ENCODE data around the gene BIN1. TPM values are rescaled to one million over a fixed set of nuclear protein-coding genes. Genes with fewer than 3 reads are reported as not detected.

Gene BIN1
- total RNA-seq, 3 donors from 2014 or later = 30.3 to 34.6 (median 32.7) TPM

GRCh38 chr2:127139766-127140165 lies 32.8 kb upstream of the BIN1 start:
- DNase-seq = no peak
- Mint-ChIP-seq H3K36me3 (ENCODE audit: insufficient read depth) (no peaks in the 10 kb centered on the region), H3K27me3 (ENCODE audit: low read depth) (no peaks in the 10 kb centered on the region), H3K4me3 (no peak overlapping the region), H3K4me1 (ENCODE audit: low read depth) (no peaks in the 10 kb centered on the region), H3K9me3 (no peaks in the 10 kb centered on the region)
- ATAC-seq = no peak

GRCh38 chr2:127138281-127138680 lies 31.3 kb upstream of the BIN1 start:
- no peaks in the 10 kb centered on the region for H3K4me1 Mint-ChIP-seq (ENCODE audit: low read depth)
- H3K36me3 Mint-ChIP-seq (ENCODE audit: insufficient read depth) = no peaks in the 10 kb centered on the region

DNA sequence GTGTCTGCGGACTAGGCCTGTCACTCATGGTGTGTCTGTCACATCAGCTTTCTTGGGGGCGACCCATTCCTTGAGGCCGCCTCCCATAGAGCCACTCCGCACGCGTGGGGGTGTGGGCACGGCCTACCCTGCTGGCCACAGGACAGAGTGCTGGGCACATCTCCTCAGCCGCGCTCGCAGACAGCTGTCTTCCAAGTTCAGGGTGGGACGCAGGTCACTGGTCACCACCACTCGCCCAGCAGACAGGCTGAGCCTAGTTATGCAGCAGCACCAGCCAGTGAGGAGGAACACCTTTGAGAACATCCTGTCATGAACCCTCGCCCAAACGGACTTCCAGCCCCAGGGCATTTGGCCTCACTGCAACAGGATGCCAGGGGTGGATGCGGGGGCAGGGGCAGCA lies 30.8 kb upstream of the BIN1 start:
- Mint-ChIP-seq H3K27me3 (ENCODE audit: low read depth) (no peaks in the 10 kb centered on the region), H3K36me3 (ENCODE audit: insufficient read depth) (no peaks in the 10 kb centered on the region), H3K4me3 (no peak overlapping the region), H3K4me1 (ENCODE audit: low read depth) (no peaks in the 10 kb centered on the region), H3K9me3 (no peaks in the 10 kb centered on the region)
- DNase-seq (no peak), ATAC-seq (no peak)

More at GRCh38 chr2:127138281-127138680, 31.3 kb upstream of the BIN1 start:
- Mint-ChIP-seq H3K4me3 (no peak overlapping the region), H3K9me3 (no peaks in the 10 kb centered on the region), H3K27me3 (ENCODE audit: low read depth) (no peaks in the 10 kb centered on the region)
- no peak for DNase-seq
- ATAC-seq = no peak

DNA sequence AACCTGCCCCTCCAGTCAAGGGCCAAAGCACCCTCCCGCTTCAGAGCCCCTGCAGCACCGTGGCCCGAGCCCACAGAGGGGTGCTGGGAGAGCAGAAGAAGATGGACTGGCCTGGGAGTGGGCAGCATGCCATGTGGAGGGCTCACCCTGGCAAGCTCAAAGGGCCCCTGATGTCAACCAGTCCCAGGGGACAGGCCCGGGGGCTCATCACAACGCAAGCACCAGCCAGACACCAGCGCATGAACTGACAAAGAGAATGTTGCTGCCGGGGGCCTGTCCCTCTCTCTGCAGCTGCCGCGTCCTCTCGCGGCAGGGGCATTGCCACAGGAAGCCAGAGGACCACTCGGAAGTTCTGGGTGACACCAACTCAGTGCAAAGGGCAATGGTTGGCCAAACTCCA lies 30.3 kb upstream of the BIN1 start:
- Mint-ChIP-seq H3K36me3 (ENCODE audit: insufficient read depth) (no peaks in the 10 kb centered on the region), H3K9me3 (no peaks in the 10 kb centered on the region), H3K4me3 (no peak overlapping the region), H3K27me3 (ENCODE audit: low read depth) (no peaks in the 10 kb centered on the region), H3K4me1 (ENCODE audit: low read depth) (no peaks in the 10 kb centered on the region)
- DNase-seq = no peak
- no peak for ATAC-seq

DNA sequence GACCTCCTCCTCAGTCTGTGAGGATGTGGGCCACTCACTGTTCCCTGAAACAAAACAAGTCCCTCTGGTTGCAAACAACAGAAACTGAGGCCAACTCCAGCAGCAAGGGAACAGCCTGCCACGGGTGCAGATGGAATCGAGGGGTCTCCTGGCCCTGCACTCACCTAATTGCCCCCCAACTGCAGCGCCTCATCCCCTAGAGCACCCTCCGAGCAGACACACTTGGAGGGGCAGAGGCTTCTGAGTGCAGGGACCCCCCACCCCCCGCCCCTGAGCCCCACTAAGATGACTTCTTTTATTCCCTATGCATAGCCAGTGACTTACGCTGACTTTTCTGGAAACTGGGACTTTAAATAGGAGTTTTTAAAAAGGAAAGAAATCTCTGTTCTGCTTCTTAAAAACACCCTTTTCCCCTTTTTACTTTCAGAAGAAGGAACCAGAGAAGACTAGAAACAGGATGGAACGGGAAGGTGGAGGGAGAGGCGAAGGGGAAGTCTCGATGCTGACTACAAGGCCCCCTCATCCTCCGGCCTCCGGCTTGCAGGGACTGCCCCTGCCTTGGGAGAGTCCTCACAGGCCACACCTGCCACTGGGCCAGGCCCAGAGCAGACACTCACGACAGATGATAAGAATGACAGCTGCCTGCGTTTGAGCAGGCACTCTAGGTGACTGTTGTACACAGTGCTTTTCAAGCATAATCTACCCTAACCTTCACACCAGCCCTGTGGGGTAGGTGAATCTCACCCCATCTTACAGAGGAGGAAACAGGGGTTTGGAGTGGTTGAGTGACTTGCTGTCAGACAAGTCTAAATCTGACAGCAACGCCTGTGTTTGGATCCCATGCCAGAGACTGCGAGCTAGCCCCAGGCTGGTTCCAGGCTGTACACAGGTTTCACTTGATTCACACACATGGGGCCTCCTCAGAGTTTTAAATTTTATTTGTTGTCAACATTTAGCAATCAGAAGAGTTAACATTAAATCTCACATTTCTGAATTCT lies 28.2 kb upstream of the BIN1 start:
- Mint-ChIP-seq H3K36me3 (ENCODE audit: insufficient read depth) (no peaks in the 10 kb centered on the region), H3K4me1 (ENCODE audit: low read depth) (no peaks in the 10 kb centered on the region), H3K9me3 (no peaks in the 10 kb centered on the region), H3K4me3 (no peak overlapping the region), H3K27me3 (ENCODE audit: low read depth) (no peaks in the 10 kb centered on the region)
- ATAC-seq (no peak), DNase-seq (no peak)

GRCh38 chr2:127134235-127134634 lies 27.3 kb upstream of the BIN1 start:
- ATAC-seq (no peak), DNase-seq (no peak)
- Mint-ChIP-seq H3K27me3 (ENCODE audit: low read depth) (no peaks in the 10 kb centered on the region), H3K4me3 (no peak overlapping the region), H3K4me1 (ENCODE audit: low read depth) (no peaks in the 10 kb centered on the region), H3K36me3 (ENCODE audit: insufficient read depth) (no peaks in the 10 kb centered on the region), H3K9me3 (no peaks in the 10 kb centered on the region)

- Mint-ChIP-seq H3K4me3 (no peak overlapping the region), H3K27me3 (ENCODE audit: low read depth) (no peaks in the 10 kb centered on the region), H3K9me3 (no peaks in the 10 kb centered on the region), H3K4me1 (ENCODE audit: low read depth) (no peaks in the 10 kb centered on the region), H3K36me3 (ENCODE audit: insufficient read depth) (no peaks in the 10 kb centered on the region)
- ATAC-seq = no peak
- DNase-seq = no peak
These were observed 26.8 kb upstream of the BIN1 start for GRCh38 chr2:127133793-127134192.

GRCh38 chr2:127130421-127130820 lies 23.5 kb upstream of the BIN1 start:
- Mint-ChIP-seq H3K4me1 (ENCODE audit: low read depth) (no peaks in the 10 kb centered on the region), H3K4me3 (no peak overlapping the region)
- no peak for ATAC-seq

DNA sequence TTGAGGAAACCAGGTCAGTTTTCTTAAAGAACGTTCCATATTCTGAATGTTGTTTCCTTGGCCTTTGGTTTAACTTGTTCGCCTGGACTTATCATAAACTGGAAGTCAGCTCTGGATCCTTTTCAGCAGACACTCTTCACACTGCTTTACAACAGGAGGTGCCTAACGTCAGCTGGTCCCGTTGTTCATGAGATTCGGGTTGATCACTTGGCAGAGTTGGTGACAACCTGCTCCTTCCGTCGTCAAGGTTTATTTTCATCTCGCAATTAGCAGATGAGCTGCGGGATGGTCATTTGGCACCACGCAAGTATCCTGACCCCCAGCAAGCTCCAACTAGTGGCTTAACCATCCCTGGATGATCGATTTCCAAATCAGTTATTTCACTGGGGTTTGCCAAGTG lies 23.0 kb upstream of the BIN1 start:
- no peaks in the 10 kb centered on the region for H3K36me3 Mint-ChIP-seq (ENCODE audit: insufficient read depth)
- no peak for DNase-seq
- H3K27me3 Mint-ChIP-seq (ENCODE audit: low read depth) = no peaks in the 10 kb centered on the region
- H3K4me3 Mint-ChIP-seq = no peak overlapping the region
- no peaks in the 10 kb centered on the region for H3K4me1 Mint-ChIP-seq (ENCODE audit: low read depth)
- no peaks in the 10 kb centered on the region for H3K9me3 Mint-ChIP-seq
- no peak for ATAC-seq

More at GRCh38 chr2:127130421-127130820, 23.5 kb upstream of the BIN1 start:
- no peaks in the 10 kb centered on the region for H3K9me3 Mint-ChIP-seq
- DNase-seq = no peak
- no peaks in the 10 kb centered on the region for H3K36me3 Mint-ChIP-seq (ENCODE audit: insufficient read depth)
- H3K27me3 Mint-ChIP-seq (ENCODE audit: low read depth) = no peaks in the 10 kb centered on the region

GRCh38 chr2:127128445-127128904 lies 21.5 kb upstream of the BIN1 start:
- no peak for DNase-seq

DNA sequence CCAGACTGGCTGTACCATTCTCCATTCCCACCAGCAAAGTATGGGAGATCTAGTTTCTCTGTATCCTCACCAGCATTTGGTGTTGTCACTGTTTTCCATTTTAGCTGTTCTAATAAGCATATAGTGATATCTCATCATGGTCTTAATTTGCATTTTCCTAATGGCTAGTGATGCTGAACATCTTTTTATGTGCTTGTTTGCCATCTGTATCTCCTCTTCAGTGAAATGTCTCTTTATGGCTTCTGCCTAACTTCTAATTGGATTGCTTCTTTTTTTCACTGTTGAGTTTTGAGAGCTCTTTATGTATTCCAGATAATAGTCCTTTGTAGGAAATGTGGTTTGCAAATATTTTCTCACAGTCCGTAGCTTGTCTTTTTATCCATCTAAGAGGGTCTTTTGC lies 18.9 kb upstream of the BIN1 start:
- no peaks in the 10 kb centered on the region for H3K36me3 Mint-ChIP-seq (ENCODE audit: insufficient read depth)
- DNase-seq (no peak), ATAC-seq (no peak)
- H3K9me3 Mint-ChIP-seq = no peaks in the 10 kb centered on the region
- no peak overlapping the region for H3K4me3 Mint-ChIP-seq
- H3K4me1 Mint-ChIP-seq (ENCODE audit: low read depth) = no peaks in the 10 kb centered on the region
- H3K27me3 Mint-ChIP-seq (ENCODE audit: low read depth) = no peaks in the 10 kb centered on the region

More at GRCh38 chr2:127128445-127128904, 21.5 kb upstream of the BIN1 start:
- no peak for ATAC-seq
- Mint-ChIP-seq H3K4me3 (no peak overlapping the region), H3K27me3 (ENCODE audit: low read depth) (no peaks in the 10 kb centered on the region), H3K9me3 (no peaks in the 10 kb centered on the region), H3K4me1 (ENCODE audit: low read depth) (no peaks in the 10 kb centered on the region), H3K36me3 (ENCODE audit: insufficient read depth) (no peaks in the 10 kb centered on the region)

GRCh38 chr2:127124426-127124825 lies 17.5 kb upstream of the BIN1 start:
- no peak overlapping the region for H3K4me3 Mint-ChIP-seq
- no peaks in the 10 kb centered on the region for H3K4me1 Mint-ChIP-seq (ENCODE audit: low read depth)
- ATAC-seq (no peak), DNase-seq (no peak)
- no peaks in the 10 kb centered on the region for H3K36me3 Mint-ChIP-seq (ENCODE audit: insufficient read depth)
- no peaks in the 10 kb centered on the region for H3K9me3 Mint-ChIP-seq
- no peaks in the 10 kb centered on the region for H3K27me3 Mint-ChIP-seq (ENCODE audit: low read depth)

- no peak for ATAC-seq
- DNase-seq = no peak
- Mint-ChIP-seq H3K36me3 (ENCODE audit: insufficient read depth) (no peaks in the 10 kb centered on the region), H3K9me3 (no peaks in the 10 kb centered on the region), H3K27me3 (ENCODE audit: low read depth) (no peaks in the 10 kb centered on the region), H3K4me1 (ENCODE audit: low read depth) (no peaks in the 10 kb centered on the region), H3K4me3 (no peak overlapping the region)
These were observed 15.5 kb upstream of the BIN1 start for GRCh38 chr2:127122361-127123027.

DNA sequence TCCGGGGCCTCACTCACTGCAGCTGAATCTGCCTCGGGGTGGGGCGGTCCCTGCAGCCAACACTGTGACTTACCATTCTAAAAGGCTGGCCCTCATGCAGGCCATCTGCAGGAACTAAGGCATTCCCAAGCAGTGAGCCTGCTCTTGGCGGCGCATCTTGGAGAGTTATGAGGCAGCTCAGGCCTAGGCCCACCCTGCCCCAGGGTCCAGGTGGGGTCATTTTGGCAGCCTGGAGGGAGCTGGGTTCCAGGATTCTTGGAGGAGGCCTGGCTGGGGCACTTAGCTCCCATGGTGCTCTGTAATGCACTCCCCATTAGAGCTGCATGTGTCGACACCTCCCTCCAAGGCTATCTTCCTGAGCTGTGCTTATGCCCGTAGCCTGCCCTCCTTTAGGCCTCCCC lies 14.8 kb upstream of the BIN1 start:
- Mint-ChIP-seq H3K27me3 (ENCODE audit: low read depth) (no peaks in the 10 kb centered on the region), H3K36me3 (ENCODE audit: insufficient read depth) (no peaks in the 10 kb centered on the region), H3K4me1 (ENCODE audit: low read depth) (no peaks in the 10 kb centered on the region), H3K9me3 (no peaks in the 10 kb centered on the region), H3K4me3 (no peak overlapping the region)
- DNase-seq = no peak
- no peak for ATAC-seq

DNA sequence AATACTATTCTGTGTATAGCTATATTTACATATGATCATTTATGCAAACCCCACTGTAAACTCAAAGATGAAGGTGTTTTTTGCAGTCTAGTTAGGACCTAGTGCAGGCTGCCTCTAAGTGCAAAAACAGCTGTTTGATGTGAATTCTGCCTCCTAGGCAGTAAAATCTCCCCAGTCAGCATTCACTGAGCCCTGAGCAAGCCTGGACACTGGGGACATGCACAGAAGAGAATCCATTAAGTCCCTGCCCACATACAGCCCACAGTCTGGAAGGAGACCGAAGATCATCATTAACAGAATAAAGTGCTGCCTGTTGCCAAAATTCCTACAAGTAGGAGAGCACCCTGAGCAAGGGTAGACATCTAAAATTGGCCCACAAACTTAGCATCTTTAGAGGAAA lies 14.4 kb upstream of the BIN1 start:
- Mint-ChIP-seq H3K27me3 (ENCODE audit: low read depth) (no peaks in the 10 kb centered on the region), H3K4me3 (no peak overlapping the region), H3K36me3 (ENCODE audit: insufficient read depth) (no peaks in the 10 kb centered on the region), H3K4me1 (ENCODE audit: low read depth) (no peaks in the 10 kb centered on the region), H3K9me3 (no peaks in the 10 kb centered on the region)
- ATAC-seq (no peak), DNase-seq (no peak)

Data from activated T-cell treated with anti-CD3 and anti-CD28 coated beads, Interleukin-2, amount 50 U/mL, for 4 hours (primary cell).